SU-DHL-6 (cell line): ENCODE data around the gene SERPINB12.

ENCODE experiments used
- EZH2phosphoT487 ChIP-seq: fragments of 200-600 bp; sonication (generic), shearing (Covaris generic); conservative IDR thresholded peaks from 2 replicates; pipeline ENCODE4 v1.6.1; 2018; ENCODE audit warnings: mild to moderate bottlenecking, antibody characterized with exemption, low read length, moderate library complexity, mixed read lengths
- TF ChIP-seq, protein P1 (sequence below): fragments of 200-600 bp; sonication (generic); IDR thresholded peaks from one replicate; pipeline ENCODE4 v1.5.1; 2017; ENCODE audit warnings: antibody characterized with exemption, mild to moderate bottlenecking, low read length, moderate library complexity; ENCODE audit not compliant: insufficient read depth, poor library complexity, severe bottlenecking

DNA sequence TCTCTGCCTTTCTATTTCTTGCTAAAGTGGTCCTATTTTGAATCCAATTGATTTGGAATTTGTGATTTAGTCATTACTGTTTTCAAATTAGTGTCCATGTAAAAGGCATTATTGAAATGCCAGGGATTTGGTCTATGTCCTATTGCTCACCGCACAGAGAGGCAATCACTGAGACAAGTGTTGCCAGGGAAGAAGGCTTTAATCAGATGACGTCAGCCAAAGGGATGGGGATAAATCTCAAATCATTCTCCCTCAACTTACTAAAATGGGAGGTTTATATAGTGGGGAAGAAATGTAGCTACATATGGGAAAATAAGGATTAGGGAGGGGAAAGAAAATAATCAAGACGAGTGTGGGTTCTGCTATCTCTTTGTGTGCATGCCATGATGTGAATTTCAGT lies 9.6 kb downstream of the SERPINB12 start:
- TF ChIP-seq, protein P1, sequence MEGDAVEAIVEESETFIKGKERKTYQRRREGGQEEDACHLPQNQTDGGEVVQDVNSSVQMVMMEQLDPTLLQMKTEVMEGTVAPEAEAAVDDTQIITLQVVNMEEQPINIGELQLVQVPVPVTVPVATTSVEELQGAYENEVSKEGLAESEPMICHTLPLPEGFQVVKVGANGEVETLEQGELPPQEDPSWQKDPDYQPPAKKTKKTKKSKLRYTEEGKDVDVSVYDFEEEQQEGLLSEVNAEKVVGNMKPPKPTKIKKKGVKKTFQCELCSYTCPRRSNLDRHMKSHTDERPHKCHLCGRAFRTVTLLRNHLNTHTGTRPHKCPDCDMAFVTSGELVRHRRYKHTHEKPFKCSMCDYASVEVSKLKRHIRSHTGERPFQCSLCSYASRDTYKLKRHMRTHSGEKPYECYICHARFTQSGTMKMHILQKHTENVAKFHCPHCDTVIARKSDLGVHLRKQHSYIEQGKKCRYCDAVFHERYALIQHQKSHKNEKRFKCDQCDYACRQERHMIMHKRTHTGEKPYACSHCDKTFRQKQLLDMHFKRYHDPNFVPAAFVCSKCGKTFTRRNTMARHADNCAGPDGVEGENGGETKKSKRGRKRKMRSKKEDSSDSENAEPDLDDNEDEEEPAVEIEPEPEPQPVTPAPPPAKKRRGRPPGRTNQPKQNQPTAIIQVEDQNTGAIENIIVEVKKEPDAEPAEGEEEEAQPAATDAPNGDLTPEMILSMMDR = no peak
- TF ChIP-seq EZH2phosphoT487 = no peak
